HG02623 (cell line): Measurements from ENCODE around the gene ZNF326.

Experiments
- ATAC-seq: cut with Tn5 transposase; IDR thresholded peaks from one replicate; pipeline ENCODE4 v1.9.1; 2021; ENCODE audit warnings: moderate library complexity; ENCODE audit not compliant: unreplicated experiment

Gene ZNF326

DNA sequence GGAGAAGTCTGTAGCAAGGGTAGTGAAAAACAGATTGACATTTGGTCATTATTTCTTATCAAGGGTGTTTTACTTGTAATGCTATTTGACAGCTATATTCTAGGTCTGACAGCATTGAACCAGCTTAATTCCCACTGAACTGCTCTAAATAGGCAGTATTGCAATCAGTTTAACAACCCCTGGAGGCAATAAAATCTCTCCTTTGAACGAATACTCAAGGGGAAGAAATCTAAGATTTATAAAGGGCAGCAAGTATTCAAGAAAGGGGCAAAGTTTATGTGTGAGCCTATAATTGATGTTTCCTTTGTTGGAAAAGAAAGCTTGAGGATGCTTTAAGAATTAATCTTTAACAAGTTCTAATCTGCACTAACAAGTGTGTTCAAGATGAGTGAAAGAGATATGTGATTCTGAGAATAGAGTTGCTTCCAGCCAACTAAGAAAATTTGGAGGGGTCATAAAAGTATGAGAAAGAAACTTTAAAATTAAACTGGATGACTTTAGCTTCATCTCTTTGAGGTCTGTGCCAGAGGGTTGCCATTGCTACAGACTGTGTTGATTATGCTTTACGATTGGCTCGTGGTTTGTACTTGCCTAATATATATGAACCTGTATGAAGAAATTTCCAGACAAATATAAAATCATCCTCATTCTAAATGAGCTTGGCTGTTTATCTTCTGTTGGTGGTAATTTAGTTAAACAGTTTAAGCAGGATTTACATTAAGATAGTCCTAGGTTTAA, 72.5 kb downstream of the ZNF326 start:
- ATAC-seq: no peak

DNA sequence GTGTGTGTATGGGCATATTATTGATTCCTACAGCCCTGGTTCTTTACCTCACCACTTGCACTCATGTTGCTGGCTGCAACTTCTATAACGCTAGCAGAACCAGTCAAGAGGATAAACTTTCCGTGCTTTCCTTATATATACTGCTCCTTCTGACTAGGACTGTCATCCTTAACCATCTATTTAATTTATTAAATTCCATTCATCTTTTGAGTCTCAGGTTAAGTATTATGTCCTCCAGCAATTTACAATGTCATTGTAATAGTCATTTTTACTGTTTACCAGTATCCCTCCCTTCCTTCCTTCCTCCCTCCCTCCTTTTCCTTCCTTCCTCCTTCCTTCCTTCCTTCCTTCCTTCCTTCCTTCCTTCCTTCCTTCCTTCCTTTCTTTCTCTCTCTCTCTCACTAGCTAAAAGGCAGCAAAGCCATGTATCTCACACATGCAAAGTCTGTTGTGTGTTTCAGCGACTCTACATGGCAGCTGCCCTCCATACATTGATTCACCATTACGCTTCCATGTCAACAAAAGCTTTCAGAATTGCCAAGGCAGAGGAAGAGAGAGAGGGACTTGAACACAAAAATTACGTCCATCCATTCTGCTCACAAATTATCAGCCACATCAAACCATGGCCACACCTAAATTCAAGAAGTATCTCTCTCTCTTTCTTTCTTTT, 73.8 kb downstream of the ZNF326 start:
- no peak for ATAC-seq

GRCh38 chr1:90074137-90074536, 79.2 kb downstream of the ZNF326 start:
- ATAC-seq: no peak

- ATAC-seq: no peak
These were observed 79.7 kb downstream of the ZNF326 start for GRCh38 chr1:90074566-90074965.

- no peak for ATAC-seq
These were observed 80.1 kb downstream of the ZNF326 start for GRCh38 chr1:90074970-90075391.

DNA sequence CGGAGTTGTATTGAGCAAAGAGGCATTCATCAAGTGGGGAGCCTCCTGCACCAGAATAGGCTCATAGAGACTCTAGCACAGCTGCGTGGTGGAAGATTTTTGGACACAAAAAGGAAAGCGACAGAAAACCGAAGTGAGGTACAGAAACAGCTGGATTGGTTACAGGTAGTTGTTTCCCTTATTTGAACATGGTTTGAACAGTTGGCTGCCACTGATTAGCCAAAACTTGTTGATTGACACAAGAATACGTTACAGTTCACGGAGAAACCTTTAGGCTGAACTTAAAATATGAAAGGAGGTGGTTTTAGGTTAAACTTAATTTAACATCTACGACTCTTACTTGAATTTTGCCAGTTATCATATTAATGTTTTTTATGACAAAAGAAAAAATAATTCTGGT, 89.1 kb downstream of the ZNF326 start:
- no peak for ATAC-seq
